Rectal smooth muscle tissue (tissue), 1 donor: ENCODE results near the gene HEPHL1.
"Not testable (repeated sequence)": the region's sequence is repeated elsewhere in the genome, so short reads cannot be mapped to it uniquely, and the experiment has no call there.

Experiments
- H3K27ac ChIP-seq: one replicate; pipeline ENCODE4 v1.7.0; 2013; ENCODE audit warnings: low read depth, low read length, inconsistent platforms
- H3K27me3 ChIP-seq: one replicate; pipeline ENCODE4 v1.7.0; 2013; ENCODE audit warnings: low read length; ENCODE audit not compliant: control insufficient read depth, insufficient read depth
- H3K36me3 ChIP-seq: one replicate; pipeline ENCODE4 v1.7.0; 2013; ENCODE audit warnings: low read length; ENCODE audit not compliant: control insufficient read depth, insufficient read depth
- H3K4me1 ChIP-seq: one replicate; pipeline ENCODE4 v1.7.0; 2013; ENCODE audit warnings: low read length; ENCODE audit not compliant: control insufficient read depth, insufficient read depth
- H3K4me3 ChIP-seq: one replicate; pipeline ENCODE4 v1.7.0; 2013; ENCODE audit warnings: low read length
- H3K9ac ChIP-seq: one replicate; pipeline ENCODE4 v1.7.0; 2013; ENCODE audit warnings: low read length

HEPHL1 gene, protein sequence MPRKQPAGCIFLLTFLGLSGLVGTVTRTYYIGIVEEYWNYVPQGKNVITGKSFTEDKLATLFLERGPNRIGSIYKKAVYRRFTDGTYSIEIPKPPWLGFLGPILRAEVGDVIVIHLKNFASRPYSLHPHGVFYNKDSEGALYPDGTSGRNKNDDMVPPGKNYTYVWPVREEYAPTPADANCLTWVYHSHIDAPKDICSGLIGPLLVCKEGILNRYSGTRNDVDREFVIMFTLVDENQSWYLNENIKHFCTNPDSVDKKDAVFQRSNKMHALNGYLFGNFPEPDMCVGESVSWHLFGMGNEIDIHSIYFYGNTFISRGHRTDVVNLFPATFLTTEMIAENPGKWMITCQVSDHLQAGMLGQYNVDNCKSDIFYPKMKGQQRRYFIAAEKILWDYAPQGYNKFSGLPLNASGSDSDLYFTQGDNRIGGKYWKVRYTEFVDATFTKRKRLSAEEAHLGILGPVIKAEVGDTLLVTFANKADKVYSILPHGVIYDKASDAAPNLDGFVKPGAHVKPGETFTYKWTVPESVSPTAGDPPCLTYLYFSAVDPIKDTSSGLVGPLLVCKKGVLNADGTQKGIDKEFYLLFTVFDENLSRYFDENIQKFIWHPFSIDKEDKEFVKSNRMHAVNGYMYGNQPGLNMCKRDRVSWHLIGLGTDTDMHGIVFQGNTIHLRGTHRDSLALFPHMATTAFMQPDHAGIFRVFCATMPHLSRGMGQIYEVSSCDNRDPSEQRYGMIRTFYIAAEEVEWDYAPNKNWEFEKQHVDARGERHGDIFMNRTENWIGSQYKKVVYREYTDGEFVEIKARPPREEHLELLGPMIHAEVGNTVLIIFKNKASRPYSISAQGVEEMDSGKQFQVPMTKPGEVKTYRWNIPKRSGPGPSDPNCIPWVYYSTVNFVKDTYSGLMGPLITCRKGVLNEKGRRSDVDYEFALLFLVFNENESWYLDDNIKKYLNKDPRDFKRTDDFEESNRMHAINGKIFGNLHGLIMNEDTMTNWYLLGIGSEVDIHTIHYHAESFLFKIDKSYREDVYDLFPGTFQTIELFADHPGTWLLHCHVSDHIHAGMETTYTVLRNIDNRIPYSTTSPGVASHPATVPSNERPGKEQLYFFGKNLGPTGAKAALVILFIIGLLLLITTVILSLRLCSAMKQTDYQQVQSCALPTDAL

DNA sequence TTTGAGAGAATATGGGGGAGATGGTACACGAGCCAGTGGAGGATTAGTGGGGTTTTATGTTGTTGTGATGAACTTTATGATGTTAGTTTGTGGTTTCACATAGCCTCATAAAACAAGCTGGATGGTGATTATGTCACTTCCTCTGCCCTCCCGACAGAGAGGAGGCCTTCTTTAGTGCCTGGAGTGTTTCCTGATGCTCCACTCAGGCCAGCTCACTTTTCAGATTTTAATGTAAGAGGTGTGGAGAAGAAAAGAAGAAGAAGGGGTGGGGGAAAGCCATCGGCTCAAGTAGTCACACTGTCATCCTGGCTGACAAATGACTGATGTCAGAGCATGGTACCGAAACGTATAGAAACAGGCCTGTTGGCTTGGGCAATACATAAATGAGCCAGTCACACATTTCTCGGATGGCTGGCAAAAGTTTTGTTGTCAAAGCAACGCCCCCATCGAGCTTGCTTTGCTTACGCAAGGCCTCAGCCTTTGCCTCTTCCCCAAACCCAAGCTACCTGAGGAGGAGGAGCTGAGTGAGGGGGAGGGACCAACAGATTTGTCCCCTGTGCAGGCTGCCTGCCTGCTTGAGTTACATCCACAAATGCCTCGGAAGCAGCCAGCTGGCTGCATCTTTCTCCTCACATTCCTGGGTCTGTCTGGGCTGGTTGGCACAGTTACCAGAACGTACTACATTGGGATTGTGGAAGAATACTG, at the start of gene HEPHL1:
Gene HEPHL1 (plus strand): TSS at position 578 of the 705 bp plus-strand sequence. CDS start 15 bp downstream, at position 593.
- no peak within 1 kb of the TSS for H3K4me3 ChIP-seq
- no peak within 1 kb of the TSS for H3K27ac ChIP-seq

DNA sequence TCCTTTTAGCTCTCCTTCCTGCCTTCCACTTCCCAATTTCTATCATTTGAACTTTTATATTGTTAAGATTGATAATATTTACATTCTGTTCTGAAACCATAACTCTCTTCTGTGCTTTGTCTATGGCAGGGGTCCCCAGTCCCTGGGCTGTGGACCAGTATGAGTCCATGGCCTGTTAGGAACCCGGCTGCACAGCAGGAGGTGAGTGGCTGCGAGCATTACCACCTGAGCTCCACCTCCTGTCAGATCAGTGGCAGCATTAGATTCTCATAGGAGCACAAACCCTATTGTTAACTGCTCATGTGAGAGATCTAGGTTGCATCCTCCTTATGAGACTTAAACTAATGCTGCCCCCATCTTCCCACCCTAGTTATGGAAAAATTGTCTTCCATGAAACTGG, 48.4 kb upstream of the HEPHL1 start:
- Histone ChIP-seq H3K4me3 (no peak overlapping the region), H3K36me3 (no peaks in the 10 kb centered on the region), H3K27me3 (no peaks in the 10 kb centered on the region), H3K27ac (no peak overlapping the region), H3K4me1 (no peaks in the 10 kb centered on the region), H3K9ac (no peak overlapping the region)

More for the DNA sequence above, at the start of gene HEPHL1:
- Histone ChIP-seq H3K9ac (no peak within 1 kb of the TSS), H3K36me3 (no peaks in the 10 kb centered on the region), H3K27me3 (no peaks in the 10 kb centered on the region), H3K4me1 (no peaks in the 10 kb centered on the region)

DNA sequence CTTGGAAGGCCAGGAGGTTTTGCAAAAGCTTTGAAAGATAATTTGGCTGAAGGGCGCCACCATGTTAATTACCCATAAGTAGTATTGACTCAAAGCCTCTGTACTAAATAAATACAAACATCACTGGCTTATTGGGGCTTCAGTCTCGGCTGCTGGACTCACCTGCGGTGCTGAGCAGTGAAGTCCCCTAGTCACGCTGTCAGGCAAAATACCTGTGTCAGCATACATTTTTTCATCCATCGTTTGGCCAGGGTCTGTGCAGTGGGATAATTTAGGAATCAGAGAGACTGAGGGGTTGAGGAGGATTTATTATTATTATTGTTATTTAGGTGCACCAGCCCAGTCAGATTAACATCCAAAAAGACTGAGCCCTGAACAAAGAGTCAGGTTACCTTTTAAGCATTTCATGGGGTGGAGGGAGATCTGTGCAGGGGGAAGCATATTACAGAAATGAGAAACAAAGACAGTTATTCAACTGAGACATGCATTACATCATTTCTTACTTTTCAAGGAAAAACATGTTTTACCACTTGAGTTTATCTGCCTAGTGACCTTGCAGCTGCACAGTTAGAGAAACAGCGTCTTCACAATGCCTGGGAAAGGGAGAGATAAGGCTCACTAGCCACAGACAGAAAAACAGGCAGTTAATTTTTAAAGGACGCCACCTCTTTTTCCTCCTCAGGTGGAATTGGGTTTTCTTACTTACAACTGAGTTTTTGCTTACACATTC, 47.7 kb upstream of the HEPHL1 start:
- H3K4me3 ChIP-seq, H3K4me1 ChIP-seq, H3K27me3 ChIP-seq, H3K9ac ChIP-seq, H3K27ac ChIP-seq, H3K36me3 ChIP-seq: not testable (repeated sequence)

DNA sequence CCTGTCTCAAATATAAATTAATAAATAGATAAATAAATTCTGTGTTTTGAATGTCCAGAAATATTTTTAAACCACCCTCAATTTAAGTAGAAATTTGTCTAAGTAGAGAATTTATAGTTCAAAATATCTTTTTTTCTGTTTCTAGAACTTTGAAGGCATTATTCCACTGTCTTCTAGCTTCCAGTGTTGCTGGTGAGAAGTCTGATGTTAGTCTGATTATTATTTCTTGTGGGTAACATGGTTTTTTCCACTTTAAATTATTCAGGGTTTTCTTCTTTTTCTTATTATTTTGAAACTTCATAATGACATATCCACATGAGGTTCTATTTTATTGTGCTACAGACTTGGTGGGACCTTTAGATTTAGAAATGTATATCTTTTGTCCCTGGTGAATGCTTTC, 46.4 kb upstream of the HEPHL1 start:
- no peaks in the 10 kb centered on the region for H3K4me1 ChIP-seq
- no peak overlapping the region for H3K27ac ChIP-seq
- no peak overlapping the region for H3K4me3 ChIP-seq
- no peak overlapping the region for H3K9ac ChIP-seq
- H3K36me3 ChIP-seq = no peaks in the 10 kb centered on the region
- H3K27me3 ChIP-seq = no peaks in the 10 kb centered on the region

DNA sequence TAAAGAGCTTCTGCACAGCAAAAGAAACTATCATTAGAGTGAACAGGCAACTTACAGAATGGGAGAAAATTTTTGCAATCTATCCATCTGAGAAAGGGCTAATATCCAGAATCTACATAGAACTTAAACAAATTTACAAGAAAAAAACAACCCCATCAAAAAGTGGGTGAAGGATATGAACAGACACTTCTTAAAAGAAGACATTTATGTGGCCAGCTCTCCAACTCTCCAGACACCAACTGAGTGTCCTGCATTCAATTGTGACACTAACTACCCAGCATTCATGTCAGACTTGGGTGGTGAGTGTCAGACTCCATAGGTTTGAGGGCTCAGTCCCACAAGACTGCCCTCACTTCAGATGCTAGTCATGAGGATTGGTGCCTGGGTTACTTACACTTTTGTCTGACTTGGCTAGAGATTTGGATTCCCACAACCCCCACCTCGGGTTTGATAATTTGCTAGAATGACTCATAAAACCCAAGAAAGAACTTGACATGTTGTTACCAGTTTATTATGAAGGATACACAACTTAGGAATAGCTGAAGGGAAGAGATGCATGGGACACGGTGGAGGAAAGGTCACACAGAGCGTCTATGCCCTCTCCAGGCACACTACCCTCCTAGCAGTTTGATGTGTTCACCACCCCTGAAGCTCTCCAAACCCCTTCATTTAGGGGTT, 44.4 kb upstream of the HEPHL1 start:
- H3K9ac ChIP-seq, H3K36me3 ChIP-seq, H3K4me1 ChIP-seq, H3K27me3 ChIP-seq, H3K4me3 ChIP-seq, H3K27ac ChIP-seq: not testable (repeated sequence)

DNA sequence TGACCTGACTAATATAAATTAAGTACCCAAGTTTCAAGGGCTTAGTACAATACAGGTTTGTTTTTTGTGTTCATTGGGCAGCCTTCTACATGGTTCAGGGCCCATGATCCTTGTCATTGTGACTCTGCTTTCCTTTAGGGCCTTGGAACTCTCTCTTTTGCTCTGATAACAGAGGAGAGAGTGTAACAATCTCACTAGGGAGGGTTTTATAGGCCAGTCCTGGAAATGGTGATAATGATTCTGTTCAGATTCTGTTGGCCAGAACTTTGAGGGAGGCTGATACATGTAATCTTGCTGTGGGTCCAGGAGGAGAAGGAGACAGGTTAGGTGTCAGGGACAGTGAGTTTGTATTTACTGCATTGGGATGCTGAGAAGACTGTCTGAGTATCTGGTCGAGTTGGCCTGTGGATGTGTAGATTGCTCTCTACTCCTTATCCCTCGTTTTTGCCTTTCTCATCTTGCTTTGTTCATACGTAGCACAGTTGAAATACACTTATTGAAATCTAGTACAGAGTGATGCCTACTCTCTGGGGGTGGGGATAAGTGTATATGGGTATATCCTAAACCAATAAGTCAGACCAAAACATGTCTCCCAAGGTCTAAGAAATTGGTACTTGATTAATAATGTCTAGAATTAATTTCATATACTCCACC, 37.5 kb upstream of the HEPHL1 start:
- Histone ChIP-seq H3K27ac (no peak overlapping the region), H3K36me3 (no peaks in the 10 kb centered on the region), H3K4me3 (no peak overlapping the region)

DNA sequence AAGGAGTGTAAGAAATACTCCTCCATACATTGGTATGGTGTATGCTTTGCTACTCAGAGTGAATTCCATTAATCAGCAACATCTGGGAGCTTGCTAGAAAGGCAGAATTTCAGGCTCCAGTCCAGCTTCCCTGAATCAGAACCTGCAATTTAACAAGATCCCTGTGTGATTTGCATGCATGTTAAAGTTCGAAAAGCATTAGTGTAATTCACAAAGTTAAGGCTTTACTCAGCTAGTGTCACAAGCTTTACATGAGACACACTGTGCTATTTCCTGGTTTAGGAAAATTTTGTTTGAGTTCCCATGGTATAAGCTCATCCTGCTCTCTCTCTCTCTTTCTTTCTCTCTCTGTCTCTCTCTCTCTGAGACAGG, 37.0 kb upstream of the HEPHL1 start:
- Histone ChIP-seq H3K36me3 (no peaks in the 10 kb centered on the region), H3K27me3 (no peaks in the 10 kb centered on the region), H3K4me3 (no peak overlapping the region), H3K9ac (no peak overlapping the region), H3K4me1 (no peaks in the 10 kb centered on the region), H3K27ac (no peak overlapping the region)

More for the DNA sequence above, 37.5 kb upstream of the HEPHL1 start:
- no peaks in the 10 kb centered on the region for H3K4me1 ChIP-seq
- H3K9ac ChIP-seq = no peak overlapping the region
- H3K27me3 ChIP-seq = no peaks in the 10 kb centered on the region

DNA sequence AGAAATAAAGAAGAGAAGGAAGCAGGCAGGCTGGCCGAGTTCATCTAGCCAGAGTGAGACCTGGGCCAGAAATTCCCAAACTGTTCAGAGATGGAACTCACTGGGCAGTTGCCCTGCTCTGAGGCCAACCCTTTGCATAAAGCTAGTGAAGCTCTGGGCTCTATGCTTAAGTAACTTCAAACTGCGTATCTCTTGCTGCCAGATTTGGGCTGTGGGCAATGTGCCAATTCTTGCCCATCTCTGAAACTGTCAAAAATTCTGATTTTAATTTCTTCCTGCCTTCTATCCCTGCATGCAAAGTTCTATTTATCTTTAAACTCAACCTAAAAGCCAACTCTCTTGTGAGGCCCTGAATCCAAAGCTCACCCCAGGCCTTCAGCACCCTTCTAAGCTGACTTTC, 36.2 kb upstream of the HEPHL1 start:
- Histone ChIP-seq H3K27ac (no peak overlapping the region), H3K36me3 (no peaks in the 10 kb centered on the region), H3K4me1 (no peaks in the 10 kb centered on the region), H3K4me3 (no peak overlapping the region), H3K27me3 (no peaks in the 10 kb centered on the region), H3K9ac (no peak overlapping the region)

DNA sequence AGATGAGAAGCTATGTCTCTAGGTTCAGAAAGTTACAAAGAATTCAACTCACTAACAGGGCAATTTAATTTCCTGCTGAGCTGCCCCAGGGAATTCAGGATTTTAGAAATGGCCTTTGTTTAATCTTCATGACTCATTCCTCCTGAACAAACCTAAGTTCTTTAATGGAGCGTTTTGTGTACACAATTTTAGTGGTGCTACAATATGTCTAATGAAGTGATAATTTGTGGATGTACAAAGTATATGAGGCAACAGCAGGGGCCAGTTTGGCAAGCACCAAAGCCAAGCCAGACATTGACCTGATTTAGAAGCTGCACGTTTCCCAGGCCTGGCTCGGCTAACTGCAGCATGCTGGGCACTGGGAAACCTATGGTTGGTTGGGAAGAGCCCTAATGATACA, 34.4 kb upstream of the HEPHL1 start:
- Histone ChIP-seq H3K4me3 (no peak overlapping the region), H3K36me3 (no peaks in the 10 kb centered on the region), H3K4me1 (no peaks in the 10 kb centered on the region), H3K27me3 (no peaks in the 10 kb centered on the region), H3K27ac (no peak overlapping the region), H3K9ac (no peak overlapping the region)

DNA sequence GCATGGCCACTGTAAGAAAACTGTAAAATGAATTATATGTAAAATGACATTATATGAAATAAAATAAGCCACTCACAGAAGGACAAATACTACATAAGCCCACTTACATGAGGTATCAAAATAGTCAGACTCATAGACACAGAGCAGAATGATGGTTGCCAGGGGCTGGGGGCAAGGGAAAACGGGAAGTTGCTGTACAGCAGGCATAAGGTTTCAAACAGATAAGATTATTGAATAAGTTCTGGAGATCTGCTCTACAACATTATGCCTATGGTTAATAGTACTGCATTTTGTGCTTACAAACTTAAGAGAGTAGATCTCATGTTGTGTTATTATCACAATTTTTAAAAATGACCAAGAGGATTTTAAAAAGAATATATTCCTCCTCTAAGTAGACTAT, 32.7 kb upstream of the HEPHL1 start:
- H3K36me3 ChIP-seq = no peaks in the 10 kb centered on the region
- H3K4me3 ChIP-seq = no peak overlapping the region
- no peaks in the 10 kb centered on the region for H3K4me1 ChIP-seq
- no peak overlapping the region for H3K9ac ChIP-seq
- no peak overlapping the region for H3K27ac ChIP-seq
- H3K27me3 ChIP-seq = no peaks in the 10 kb centered on the region

DNA sequence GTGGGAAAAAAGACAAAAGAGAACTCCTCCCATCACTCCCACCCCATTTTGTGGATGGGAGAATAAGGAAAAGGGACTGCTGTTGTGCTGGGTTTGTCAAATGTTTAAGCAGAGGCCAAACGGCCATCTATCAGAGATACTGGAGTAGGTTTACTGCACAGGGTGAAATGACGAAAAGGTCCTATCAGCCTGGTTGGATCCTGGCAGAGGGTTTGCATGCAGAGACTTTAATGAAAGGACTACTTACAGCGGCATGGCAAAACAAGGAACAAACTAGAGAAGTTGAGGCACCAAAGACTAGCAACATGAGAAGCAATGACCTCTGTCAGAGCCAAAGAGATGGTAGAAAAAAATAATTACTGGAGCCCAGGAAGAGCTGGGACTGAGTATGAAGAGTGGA, 32.2 kb upstream of the HEPHL1 start:
- Histone ChIP-seq H3K36me3 (no peaks in the 10 kb centered on the region), H3K27me3 (no peaks in the 10 kb centered on the region), H3K27ac (no peak overlapping the region), H3K9ac (no peak overlapping the region), H3K4me1 (no peaks in the 10 kb centered on the region), H3K4me3 (no peak overlapping the region)
